ENCODE data around the gene TNIP2.

- TF ChIP-seq CTCF (IDR thresholded peaks at IDR 0.05) (no peak), POLR2A (IDR thresholded peaks at IDR 0.05) (no peak)
These were observed 2.7 kb downstream of the TNIP2 start for GRCh38 chr4:2753436-2753835.
